HG03196 (cell line): ENCODE results near the gene CLEC14A.

ENCODE experiments used
- ATAC-seq: cut with Tn5 transposase; IDR thresholded peaks from one replicate; pipeline ENCODE4 v1.9.1; 2021; ENCODE audit not compliant: unreplicated experiment

CLEC14A gene

GRCh38 chr14:38206689-38207376 is 49.1 kb downstream of the CLEC14A start:
- ATAC-seq, result no peak

- ATAC-seq, result no peak
Observed at GRCh38 chr14:38205949-38206665, 49.8 kb downstream of the CLEC14A start.

GRCh38 chr14:38205119-38205813 is 50.6 kb downstream of the CLEC14A start:
- ATAC-seq, result no peak

GRCh38 chr14:38204719-38205115 is 51.2 kb downstream of the CLEC14A start:
- ATAC-seq, result no peak
